Measurements from ENCODE around the gene WEE2.

GRCh38 chr7:141701489-141702046 lies 6.6 kb upstream of the WEE2 start:
- TF ChIP-seq CTCF (IDR thresholded peaks at IDR 0.05) (no peak), POLR2A (IDR thresholded peaks at IDR 0.05) (no peak)

All from uterus (tissue), 2 donors.